Activated B cell treated with CpG ODN at 0.5 μM for 24 hours (primary cell): ENCODE data around the gene MSL3B.

Source experiments
- ATAC-seq: fragments of 200-7000 bp; cut with Tn5 transposase; one replicate; pipeline ENCODE4 v1.10.0; 2021; ENCODE audit warnings: low read depth, mild to moderate bottlenecking, moderate library complexity
- CTCF ChIA-PET: fragments of 350-600 bp; sonication (Branson Sonifier 250); formaldehyde crosslinking; loops from one replicate; lab custom pipeline; 2021; ENCODE audit warnings: antibody characterized with exemption; lab: Charles Lee
- POLR2A ChIA-PET: fragments of 350-600 bp; sonication (Branson Sonifier 250); formaldehyde crosslinking; loops from one replicate; lab custom pipeline; 2021; ENCODE audit warnings: antibody characterized with exemption; lab: Charles Lee
- DNase-seq: peaks from one replicate; pipeline ENCODE4 v3.0.0; 2022
- H3K27ac Mint-ChIP-seq: one replicate; pipeline ENCODE4 v1.8.0; 2020; ENCODE audit warnings: mixed read lengths
- H3K27me3 Mint-ChIP-seq: one replicate; pipeline ENCODE4 v1.8.0; 2021; ENCODE audit warnings: mixed read lengths
- H3K36me3 Mint-ChIP-seq: one replicate; pipeline ENCODE4 v1.8.0; 2021; ENCODE audit warnings: low read depth, mixed read lengths
- H3K4me1 Mint-ChIP-seq: one replicate; pipeline ENCODE4 v1.8.0; 2021; ENCODE audit warnings: mixed read lengths
- H3K4me3 Mint-ChIP-seq: one replicate; pipeline ENCODE4 v1.8.0; 2020; ENCODE audit warnings: mild to moderate bottlenecking, mixed read lengths
- H3K9me3 Mint-ChIP-seq: one replicate; pipeline ENCODE4 v1.8.0; 2020; ENCODE audit warnings: mixed read lengths
- CTCF ChIP-seq: fragments of 200-600 bp; IDR thresholded peaks from one replicate; pipeline ENCODE4 v1.8.0; 2022; ENCODE audit warnings: antibody characterized with exemption, mild to moderate bottlenecking
- intact Hi-C: fragments of 100-400 bp; cut with micrococcal nuclease; formaldehyde crosslinking; loops from one replicate; pipeline ENCODE4 v1.15.1; 2024

Gene MSL3B

GRCh38 chr2:233838251-233838650, 29.9 kb downstream of the MSL3B start:
- CTCF ChIA-PET = no interaction called here
- H3K4me3 Mint-ChIP-seq = no peak overlapping the region
- no peaks in the 10 kb centered on the region for H3K36me3 Mint-ChIP-seq
- DNase-seq = no peak
- intact Hi-C loops = no loop called here
- no peaks in the 10 kb centered on the region for H3K9me3 Mint-ChIP-seq
- POLR2A ChIA-PET = no interaction called here
- no peak overlapping the region for H3K27ac Mint-ChIP-seq
- H3K27me3 Mint-ChIP-seq = no peaks in the 10 kb centered on the region
- ATAC-seq = no peak
- no peaks in the 10 kb centered on the region for H3K4me1 Mint-ChIP-seq
- no peak for TF ChIP-seq CTCF

- TF ChIP-seq CTCF = no peak
- no peak overlapping the region for H3K27ac Mint-ChIP-seq
- H3K4me1 Mint-ChIP-seq = no peaks in the 10 kb centered on the region
- DNase-seq (no peak), ATAC-seq (no peak)
- ChIA-PET POLR2A (no interaction called here), CTCF (no interaction called here)
- H3K9me3 Mint-ChIP-seq = no peaks in the 10 kb centered on the region
- no peak overlapping the region for H3K4me3 Mint-ChIP-seq
- H3K36me3 Mint-ChIP-seq = no peaks in the 10 kb centered on the region
- no peaks in the 10 kb centered on the region for H3K27me3 Mint-ChIP-seq
- intact Hi-C loops = no loop called here
These were observed 30.4 kb downstream of the MSL3B start for GRCh38 chr2:233837694-233838229.

GRCh38 chr2:233836359-233836758, 31.8 kb downstream of the MSL3B start:
- H3K27ac Mint-ChIP-seq = no peak overlapping the region
- peaks cover 1% of the 10 kb centered on the region for H3K4me1 Mint-ChIP-seq
- CTCF ChIA-PET = no interaction called here
- POLR2A ChIA-PET = no interaction called here
- no peak for TF ChIP-seq CTCF
- H3K4me3 Mint-ChIP-seq = no peak overlapping the region
- intact Hi-C loops = no loop called here
- no peak for ATAC-seq
- no peak for DNase-seq
- H3K36me3 Mint-ChIP-seq = no peaks in the 10 kb centered on the region
- no peaks in the 10 kb centered on the region for H3K27me3 Mint-ChIP-seq
- no peaks in the 10 kb centered on the region for H3K9me3 Mint-ChIP-seq

- no peak overlapping the region for H3K4me3 Mint-ChIP-seq
- no peaks in the 10 kb centered on the region for H3K27me3 Mint-ChIP-seq
- no peak for DNase-seq
- no peaks in the 10 kb centered on the region for H3K36me3 Mint-ChIP-seq
- H3K9me3 Mint-ChIP-seq = no peaks in the 10 kb centered on the region
- intact Hi-C loops = no loop called here
- TF ChIP-seq CTCF = no peak
- H3K27ac Mint-ChIP-seq = no peak overlapping the region
- ATAC-seq = no peak
- ChIA-PET CTCF (no interaction called here), POLR2A (no interaction called here)
- peaks cover 4% of the 10 kb centered on the region for H3K4me1 Mint-ChIP-seq
These were observed 32.7 kb downstream of the MSL3B start for GRCh38 chr2:233835230-233836186.

GRCh38 chr2:233833345-233833744, 34.8 kb downstream of the MSL3B start:
- no peak for TF ChIP-seq CTCF
- H3K27ac Mint-ChIP-seq = no peak overlapping the region
- H3K9me3 Mint-ChIP-seq = no peaks in the 10 kb centered on the region
- peaks cover 4% of the 10 kb centered on the region for H3K4me1 Mint-ChIP-seq
- ATAC-seq = no peak
- intact Hi-C loops = no loop called here
- H3K36me3 Mint-ChIP-seq = no peaks in the 10 kb centered on the region
- CTCF ChIA-PET = no interaction called here
- no peak overlapping the region for H3K4me3 Mint-ChIP-seq
- H3K27me3 Mint-ChIP-seq = no peaks in the 10 kb centered on the region
- POLR2A ChIA-PET = interaction anchor here (1.2 kb wide), 1 partner anchor 34 kb away, joined by 3 read pairs; the partner anchor contains the start of gene MSL3B
- DNase-seq = no peak
